ENCODE results near the gene ARL2BP. TPM values are rescaled to one million over a fixed set of nuclear protein-coding genes. Genes with fewer than 3 reads are reported as not detected.

ARL2BP gene
- total RNA-seq, 1 donor from 2014 or later = 38.4 TPM

DNA sequence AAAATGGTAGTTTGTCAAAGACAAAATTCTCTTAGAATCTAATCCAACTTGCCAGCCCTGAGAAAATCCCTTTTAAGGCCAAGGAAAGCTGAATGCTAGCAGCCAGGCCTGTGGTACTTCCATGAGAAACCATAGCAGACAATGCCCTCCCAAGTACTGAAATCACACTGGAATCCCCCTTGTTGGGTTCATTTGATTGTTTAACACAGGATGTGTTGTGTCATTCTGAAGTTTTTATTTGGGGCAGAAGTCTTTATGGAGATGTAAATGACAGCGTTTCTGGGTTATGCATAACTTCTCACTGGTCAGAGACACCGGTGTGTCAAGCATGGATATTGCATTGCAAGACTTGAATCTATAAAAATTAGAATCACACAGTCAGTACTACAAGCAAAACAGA lies 6.0 kb upstream of the ARL2BP start:
- DNase-seq = no peak
- no peak overlapping the region for H3K27ac Mint-ChIP-seq (ENCODE audit: unreplicated experiment)
- H3K4me3 Mint-ChIP-seq (ENCODE audit: unreplicated experiment) = no peak overlapping the region
- H3K36me3 Mint-ChIP-seq (ENCODE audit: unreplicated experiment) = peaks cover 5% of the 10 kb centered on the region
- H3K9me3 Mint-ChIP-seq (ENCODE audit: unreplicated experiment) = no peaks in the 10 kb centered on the region
- TF ChIP-seq, protein P1, sequence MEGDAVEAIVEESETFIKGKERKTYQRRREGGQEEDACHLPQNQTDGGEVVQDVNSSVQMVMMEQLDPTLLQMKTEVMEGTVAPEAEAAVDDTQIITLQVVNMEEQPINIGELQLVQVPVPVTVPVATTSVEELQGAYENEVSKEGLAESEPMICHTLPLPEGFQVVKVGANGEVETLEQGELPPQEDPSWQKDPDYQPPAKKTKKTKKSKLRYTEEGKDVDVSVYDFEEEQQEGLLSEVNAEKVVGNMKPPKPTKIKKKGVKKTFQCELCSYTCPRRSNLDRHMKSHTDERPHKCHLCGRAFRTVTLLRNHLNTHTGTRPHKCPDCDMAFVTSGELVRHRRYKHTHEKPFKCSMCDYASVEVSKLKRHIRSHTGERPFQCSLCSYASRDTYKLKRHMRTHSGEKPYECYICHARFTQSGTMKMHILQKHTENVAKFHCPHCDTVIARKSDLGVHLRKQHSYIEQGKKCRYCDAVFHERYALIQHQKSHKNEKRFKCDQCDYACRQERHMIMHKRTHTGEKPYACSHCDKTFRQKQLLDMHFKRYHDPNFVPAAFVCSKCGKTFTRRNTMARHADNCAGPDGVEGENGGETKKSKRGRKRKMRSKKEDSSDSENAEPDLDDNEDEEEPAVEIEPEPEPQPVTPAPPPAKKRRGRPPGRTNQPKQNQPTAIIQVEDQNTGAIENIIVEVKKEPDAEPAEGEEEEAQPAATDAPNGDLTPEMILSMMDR (IDR thresholded peaks at IDR 0.05; ENCODE audit: partially characterized antibody, unreplicated experiment) = no peak
- peaks cover 5% of the 10 kb centered on the region for H3K27me3 Mint-ChIP-seq (ENCODE audit: unreplicated experiment)
- no peaks in the 10 kb centered on the region for H3K4me1 Mint-ChIP-seq (ENCODE audit: low read depth, unreplicated experiment)

DNA sequence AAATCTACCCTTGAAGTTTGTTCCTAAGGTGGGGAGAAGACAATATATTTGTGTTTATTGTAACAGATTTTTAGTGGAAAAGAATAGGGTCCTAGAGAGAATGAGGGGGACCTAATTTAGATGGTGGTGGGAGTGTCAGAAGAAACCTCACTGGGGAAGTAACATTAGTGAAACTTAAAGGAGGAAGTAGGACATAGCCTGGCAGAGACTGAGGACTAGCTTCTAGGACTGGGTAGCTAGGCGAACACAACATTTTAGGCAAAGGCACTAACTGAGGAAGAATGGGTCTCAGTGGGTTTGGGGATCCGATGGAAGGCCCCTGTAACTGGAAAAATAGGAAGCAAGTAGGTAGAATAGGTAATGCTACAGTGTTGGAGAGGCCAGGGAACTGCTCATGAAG lies 4.2 kb upstream of the ARL2BP start:
- H3K36me3 Mint-ChIP-seq (ENCODE audit: unreplicated experiment) = peaks cover 5% of the 10 kb centered on the region
- DNase-seq = no peak
- no peak overlapping the region for H3K27ac Mint-ChIP-seq (ENCODE audit: unreplicated experiment)
- peaks cover 1% of the 10 kb centered on the region for H3K4me1 Mint-ChIP-seq (ENCODE audit: low read depth, unreplicated experiment)
- H3K4me3 Mint-ChIP-seq (ENCODE audit: unreplicated experiment) = no peak overlapping the region
- H3K9me3 Mint-ChIP-seq (ENCODE audit: unreplicated experiment) = peaks cover 2% of the 10 kb centered on the region
- TF ChIP-seq, protein P1 (IDR thresholded peaks at IDR 0.05; ENCODE audit: partially characterized antibody, unreplicated experiment) = no peak
- peaks cover 5% of the 10 kb centered on the region for H3K27me3 Mint-ChIP-seq (ENCODE audit: unreplicated experiment)

DNA sequence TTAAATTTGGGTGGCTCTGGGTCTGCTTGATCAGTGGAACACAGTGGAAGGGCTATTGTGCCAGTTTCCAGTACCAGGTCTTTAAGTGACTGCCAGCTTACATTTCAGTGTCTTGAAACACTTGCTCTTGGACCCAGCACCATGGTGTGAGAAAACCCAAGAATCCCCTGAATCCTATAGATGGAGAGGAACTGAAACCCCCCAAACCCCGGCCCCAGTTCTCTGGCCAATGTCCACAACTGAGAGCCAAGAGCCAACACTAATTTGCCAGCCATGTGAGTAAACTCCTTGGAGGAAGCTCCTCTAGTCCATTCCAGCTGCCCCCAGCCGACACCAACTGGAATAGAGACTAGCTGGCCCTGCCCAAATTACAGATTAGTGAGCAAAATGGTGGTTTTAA lies 2.4 kb upstream of the ARL2BP start:
- Mint-ChIP-seq H3K27ac (ENCODE audit: unreplicated experiment) (no peak overlapping the region), H3K36me3 (ENCODE audit: unreplicated experiment) (no peaks in the 10 kb centered on the region)

DNA sequence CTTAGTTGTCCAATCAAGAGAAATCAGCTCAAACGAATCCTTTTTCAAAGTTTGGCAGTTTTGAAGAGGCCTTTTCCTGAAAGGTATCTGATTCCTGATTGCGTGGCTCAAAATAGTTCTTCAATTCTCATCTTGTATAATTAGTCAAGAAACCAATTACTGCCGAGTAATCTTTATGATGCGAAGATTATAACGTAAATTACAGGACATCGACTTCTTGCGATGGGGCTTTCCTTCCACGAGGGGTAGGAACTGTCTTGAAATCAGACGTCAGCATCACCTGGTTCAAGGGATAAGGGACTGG lies 644 bp upstream of the ARL2BP start:
- Mint-ChIP-seq H3K27me3 (ENCODE audit: unreplicated experiment) (peaks cover 5% of the 10 kb centered on the region), H3K9me3 (ENCODE audit: unreplicated experiment) (peaks cover 2% of the 10 kb centered on the region), H3K4me3 (ENCODE audit: unreplicated experiment) (peak overlapping the region; percentile 95), H3K4me1 (ENCODE audit: low read depth, unreplicated experiment) (peaks cover 5% of the 10 kb centered on the region), H3K27ac (ENCODE audit: unreplicated experiment) (peak overlapping the region; percentile 94), H3K36me3 (ENCODE audit: unreplicated experiment) (no peaks in the 10 kb centered on the region)
- no peak for DNase-seq
- TF ChIP-seq, protein P1 (IDR thresholded peaks at IDR 0.05; ENCODE audit: partially characterized antibody, unreplicated experiment) = no peak

More for the DNA sequence above, 2.4 kb upstream of the ARL2BP start:
- Mint-ChIP-seq H3K4me3 (ENCODE audit: unreplicated experiment) (no peak overlapping the region), H3K4me1 (ENCODE audit: low read depth, unreplicated experiment) (peaks cover 5% of the 10 kb centered on the region), H3K27me3 (ENCODE audit: unreplicated experiment) (peaks cover 5% of the 10 kb centered on the region), H3K9me3 (ENCODE audit: unreplicated experiment) (peaks cover 2% of the 10 kb centered on the region)
- DNase-seq = no peak
- TF ChIP-seq, protein P1 (IDR thresholded peaks at IDR 0.05; ENCODE audit: partially characterized antibody, unreplicated experiment) = no peak

DNA sequence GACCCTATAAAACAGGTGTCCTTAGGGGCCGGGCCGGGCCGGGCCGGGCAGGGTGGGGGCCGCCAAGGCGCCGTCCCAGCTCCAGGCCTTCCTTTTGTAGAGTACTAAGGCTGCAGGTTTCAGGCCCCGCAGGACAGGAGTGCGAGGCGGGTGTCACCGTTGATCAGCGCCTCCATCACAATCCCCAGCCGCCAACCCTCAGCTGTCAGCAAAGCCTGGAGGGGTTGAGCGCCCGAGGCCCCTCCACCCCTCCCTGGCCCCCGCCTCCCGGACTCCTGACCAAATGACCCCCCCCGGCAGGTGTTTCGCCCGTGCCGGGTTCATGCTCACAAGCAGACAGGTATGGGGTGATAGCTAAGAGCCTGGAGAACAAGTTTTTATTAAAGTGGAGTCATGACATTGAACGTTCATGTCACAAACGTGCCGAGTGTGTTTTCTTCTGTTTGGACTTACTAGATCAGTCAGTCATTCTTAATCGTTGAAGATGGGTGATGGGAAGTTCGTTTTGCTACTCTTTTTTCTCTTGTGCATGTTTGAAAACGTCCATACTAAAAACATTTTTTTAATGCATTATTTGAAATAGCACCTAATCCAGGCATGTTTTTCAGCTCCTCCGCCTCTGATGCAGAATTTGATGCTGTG lies 534 bp downstream of the ARL2BP start:
- no peaks in the 10 kb centered on the region for H3K36me3 Mint-ChIP-seq (ENCODE audit: unreplicated experiment)
- TF ChIP-seq, protein P1 (IDR thresholded peaks at IDR 0.05; ENCODE audit: partially characterized antibody, unreplicated experiment) = no peak
- H3K4me3 Mint-ChIP-seq (ENCODE audit: unreplicated experiment) = peak overlapping the region; percentile 90
- H3K9me3 Mint-ChIP-seq (ENCODE audit: unreplicated experiment) = peaks cover 4% of the 10 kb centered on the region
- peaks cover 5% of the 10 kb centered on the region for H3K4me1 Mint-ChIP-seq (ENCODE audit: low read depth, unreplicated experiment)
- DNase-seq = peak; percentile 58
- H3K27me3 Mint-ChIP-seq (ENCODE audit: unreplicated experiment) = peaks cover 5% of the 10 kb centered on the region
- peak overlapping the region; percentile 75 for H3K27ac Mint-ChIP-seq (ENCODE audit: unreplicated experiment)

Measured in glutamatergic neuron (in vitro differentiated cells).